ENCODE data around the gene SLC38A10. TPM values are rescaled to one million over a fixed set of nuclear protein-coding genes. Genes with fewer than 3 reads are reported as not detected.

The SLC38A10 gene
- total RNA-seq, 1 donor from 2014 or later, result 71.6 TPM

GRCh38 chr17:81287741-81288430 is 7.2 kb downstream of the SLC38A10 start:
- DNase-seq (ENCODE audit: low read depth), result no peak
- TF ChIP-seq CTCF (conservative IDR thresholded peaks at IDR 0.05; ENCODE audit: low read depth, low read length), result no peak
- no peak overlapping the region for H3K4me3 ChIP-seq (ENCODE audit: low read depth, low read length)

- no peak for TF ChIP-seq CTCF (conservative IDR thresholded peaks at IDR 0.05; ENCODE audit: low read depth, low read length)
- no peak for DNase-seq (ENCODE audit: low read depth)
- no peak overlapping the region for H3K4me3 ChIP-seq (ENCODE audit: low read depth, low read length)
Observed at GRCh38 chr17:81287152-81287551, 8.0 kb downstream of the SLC38A10 start.

- no peak for TF ChIP-seq CTCF (conservative IDR thresholded peaks at IDR 0.05; ENCODE audit: low read depth, low read length)
- no peak for DNase-seq (ENCODE audit: low read depth)
- no peak overlapping the region for H3K4me3 ChIP-seq (ENCODE audit: low read depth, low read length)
Observed at GRCh38 chr17:81286491-81287145, 8.5 kb downstream of the SLC38A10 start.

GRCh38 chr17:81285894-81286293 is 9.2 kb downstream of the SLC38A10 start:
- TF ChIP-seq CTCF (conservative IDR thresholded peaks at IDR 0.05; ENCODE audit: low read depth, low read length), result no peak
- no peak overlapping the region for H3K4me3 ChIP-seq (ENCODE audit: low read depth, low read length)
- no peak for DNase-seq (ENCODE audit: low read depth)

- DNase-seq (ENCODE audit: low read depth), result no peak
- TF ChIP-seq CTCF (conservative IDR thresholded peaks at IDR 0.05; ENCODE audit: low read depth, low read length), result no peak
- H3K4me3 ChIP-seq (ENCODE audit: low read depth, low read length), result no peak overlapping the region
Observed at GRCh38 chr17:81285179-81285878, 9.8 kb downstream of the SLC38A10 start.

GRCh38 chr17:81282876-81283275 is 12.2 kb downstream of the SLC38A10 start:
- TF ChIP-seq CTCF (conservative IDR thresholded peaks at IDR 0.05; ENCODE audit: low read depth, low read length), result no peak
- H3K4me3 ChIP-seq (ENCODE audit: low read depth, low read length), result no peak overlapping the region
- no peak for DNase-seq (ENCODE audit: low read depth)
